ENCODE results near the gene ASTN1.
A peak's percentile ranks its signal among the peaks of the same experiment; 100 is the strongest.

Gene ASTN1

DNA sequence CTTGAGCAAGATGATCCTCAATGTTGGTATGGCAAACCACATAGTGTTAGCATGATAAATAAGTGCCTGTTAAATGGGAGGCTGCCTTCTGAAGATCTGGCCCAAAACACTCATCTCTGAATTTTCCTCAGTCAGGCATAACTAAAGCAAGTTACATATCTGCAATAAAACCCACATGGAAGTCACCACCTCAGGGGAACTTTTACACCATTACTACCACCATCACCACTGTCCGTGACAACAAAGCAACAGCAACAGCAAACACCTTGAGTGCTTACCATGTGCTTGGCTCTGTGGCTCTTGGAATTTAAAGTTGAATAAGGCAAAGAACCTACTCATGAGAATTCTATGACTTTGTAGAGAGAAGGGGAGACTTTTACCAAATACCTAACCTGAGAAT lies 233.0 kb downstream of the ASTN1 start:
- DNase-seq (ENCODE audit: low read depth in 2 of 2) = no peak

DNA sequence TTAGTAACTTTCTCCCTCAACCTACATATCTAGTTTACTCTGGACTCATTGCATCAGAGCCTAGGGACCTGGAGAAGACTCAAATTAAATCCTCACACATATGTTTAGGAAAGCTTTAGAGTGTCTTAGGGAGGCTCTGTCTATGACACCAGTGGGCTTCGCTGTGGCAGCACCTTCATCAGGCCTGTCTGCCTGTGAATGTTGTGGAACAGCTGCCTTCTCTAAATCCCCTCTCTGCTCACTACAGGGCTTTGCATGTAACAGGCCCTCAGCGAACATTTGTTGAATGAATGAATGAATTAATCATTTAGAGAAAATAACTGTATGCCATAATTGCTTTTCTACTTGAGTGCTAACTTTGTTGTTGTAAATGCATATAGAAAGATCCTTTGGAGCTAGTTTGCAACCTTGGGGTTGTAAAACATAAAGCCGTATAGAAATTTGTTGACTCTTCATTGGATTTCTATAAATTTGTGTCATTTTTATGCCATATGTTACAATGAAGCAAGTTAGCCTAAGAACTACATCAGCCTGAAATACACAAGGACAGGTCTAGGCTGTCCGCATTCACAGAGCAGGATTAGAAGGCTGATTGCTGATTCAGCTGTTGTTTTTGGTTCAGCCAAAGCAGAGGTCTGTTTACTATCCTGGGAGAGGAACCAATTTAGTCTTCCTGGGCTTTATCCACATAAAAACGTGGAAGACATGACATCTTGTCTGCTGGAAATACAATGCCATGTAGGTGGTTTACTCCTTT lies 238.0 kb downstream of the ASTN1 start:
- no peak for DNase-seq (ENCODE audit: low read depth in 2 of 2)

DNA sequence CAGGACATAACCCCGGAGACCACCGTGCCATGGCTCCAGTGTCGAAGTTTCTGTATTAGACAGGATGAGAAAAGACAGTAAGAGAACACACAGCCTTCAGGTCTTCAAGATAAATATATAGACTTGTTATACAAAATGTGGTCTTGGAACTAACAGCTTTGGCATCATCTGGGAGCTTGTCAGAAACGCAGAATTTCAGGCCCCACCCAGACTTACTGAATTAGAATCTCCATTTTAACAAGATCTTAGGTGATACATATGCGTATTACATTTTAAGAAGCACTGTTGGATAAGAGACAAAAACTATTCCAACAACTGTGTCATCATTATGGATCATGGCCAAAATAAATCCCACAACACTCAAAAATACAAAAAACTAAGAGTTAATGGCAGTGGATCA lies 239.3 kb downstream of the ASTN1 start:
- no peak for DNase-seq (ENCODE audit: low read depth in 2 of 2)

DNA sequence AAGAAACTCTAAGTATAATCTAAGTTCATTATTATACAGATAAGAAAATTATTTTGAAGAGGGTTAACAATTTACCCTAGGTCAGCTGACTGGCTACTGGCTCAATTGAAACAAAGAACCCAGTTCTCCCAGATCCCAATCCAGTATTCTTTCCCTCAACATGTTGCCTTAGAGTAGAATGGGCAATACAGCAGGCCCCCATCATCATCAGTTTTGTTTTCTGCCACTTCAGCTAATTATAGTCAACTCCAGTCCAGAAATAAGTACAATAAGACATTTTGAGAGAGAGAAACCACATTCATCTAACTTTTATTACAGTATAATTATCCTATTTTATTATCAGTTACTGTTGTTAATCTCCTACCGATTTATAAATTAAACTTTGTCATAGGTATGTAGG lies 241.2 kb downstream of the ASTN1 start:
- no peak for DNase-seq (ENCODE audit: low read depth in 2 of 2)

DNA sequence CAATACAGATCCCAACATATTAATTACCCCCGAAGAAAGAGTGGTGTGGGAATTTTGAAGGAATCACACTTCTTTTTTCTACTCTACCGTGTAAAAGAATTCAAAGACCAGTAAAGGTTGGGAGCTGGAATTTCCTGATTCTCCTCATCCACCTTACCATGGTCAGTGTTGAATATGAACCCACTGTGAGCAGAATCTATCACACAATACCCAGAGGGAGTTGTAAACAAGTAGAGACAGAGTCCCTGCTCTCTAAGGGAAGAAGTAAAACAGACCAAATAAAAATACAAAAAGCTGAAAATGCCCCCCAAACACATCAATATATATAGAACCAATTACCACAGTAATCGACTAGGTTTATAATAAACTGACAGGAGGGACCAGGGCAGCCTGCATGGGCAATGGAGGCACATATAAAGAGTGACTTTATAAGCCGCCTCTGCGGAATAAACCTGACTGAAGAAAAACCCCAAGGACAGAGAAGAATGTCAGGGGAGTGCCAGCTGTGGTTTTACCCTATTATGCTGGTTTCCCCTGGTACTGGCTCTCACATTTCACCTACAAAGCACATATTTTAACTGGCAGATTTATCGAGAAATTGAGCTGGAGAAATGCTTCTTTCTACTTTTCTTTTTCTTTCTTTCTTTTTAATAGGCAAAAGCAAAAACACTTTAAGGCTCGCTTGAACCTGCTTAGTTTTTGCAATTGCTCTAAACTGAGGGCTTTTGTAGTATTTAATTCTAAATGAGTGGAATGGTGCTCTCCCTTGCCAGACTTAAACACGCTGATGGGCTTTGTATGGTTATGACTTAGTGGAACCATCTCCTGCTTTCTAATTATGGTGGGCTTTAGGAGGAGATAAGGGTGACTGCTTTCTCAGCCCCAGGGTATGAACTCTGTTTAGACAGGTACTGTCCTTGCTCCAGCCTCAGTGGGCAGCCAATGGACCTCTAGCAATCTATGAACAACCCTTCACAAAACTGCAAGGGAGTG lies 244.8 kb downstream of the ASTN1 start:
- DNase-seq (ENCODE audit: low read depth in 2 of 2) = no peak

DNA sequence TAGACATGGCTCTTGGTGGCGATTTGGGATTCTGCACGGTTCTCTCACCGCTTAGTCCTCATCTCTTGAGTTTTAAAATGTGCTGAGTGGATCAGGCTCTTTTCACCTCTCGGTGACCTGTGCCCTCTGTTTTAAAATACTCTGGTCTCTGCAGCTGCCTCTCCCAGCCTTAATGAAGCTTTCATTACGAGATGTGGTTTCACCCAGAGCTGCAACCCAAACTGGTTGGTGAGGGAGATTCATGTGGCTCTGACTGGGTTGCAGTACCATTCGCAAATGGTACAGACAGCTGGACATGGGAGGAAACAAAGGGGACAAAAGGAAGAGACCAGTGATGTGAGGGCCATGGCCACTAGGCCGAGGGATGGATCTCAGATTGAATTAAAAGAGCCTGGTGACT lies 258.9 kb downstream of the ASTN1 start:
- no peak for DNase-seq (ENCODE audit: low read depth in 2 of 2)

DNA sequence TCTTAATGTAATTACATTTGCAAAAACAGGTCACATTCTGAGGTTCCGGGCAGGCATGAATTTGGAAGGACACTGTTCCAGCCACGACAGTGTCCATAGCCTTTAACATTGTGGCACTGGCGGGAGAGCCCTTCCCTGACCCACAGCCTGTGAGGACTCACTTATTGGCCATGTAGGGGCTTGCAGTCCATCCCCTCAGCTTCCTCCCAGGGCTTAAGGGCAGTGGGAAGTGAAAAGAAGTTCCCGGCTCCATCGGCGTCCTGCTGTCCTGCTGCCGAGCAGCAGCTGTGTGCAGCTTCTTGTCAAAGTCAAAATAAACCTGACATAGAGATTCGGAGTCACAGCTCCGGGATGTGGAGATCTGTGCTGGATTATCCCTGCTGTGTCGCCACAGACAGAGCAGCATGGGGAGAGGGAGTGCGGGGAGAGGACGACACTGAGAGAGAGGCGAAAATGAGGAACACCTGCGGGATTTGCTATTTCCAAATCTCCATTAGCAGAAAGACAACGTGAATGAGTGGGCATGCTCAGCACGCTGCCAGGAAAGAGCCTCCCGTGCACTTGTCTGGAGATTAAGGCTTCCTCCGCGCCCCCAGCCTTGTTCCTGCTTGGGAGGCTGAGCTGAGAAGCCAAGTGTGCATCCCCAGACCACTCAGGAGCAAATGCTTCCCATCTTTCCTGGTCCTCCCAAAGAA lies 260.3 kb downstream of the ASTN1 start:
- DNase-seq (ENCODE audit: low read depth in 2 of 2) = no peak

DNA sequence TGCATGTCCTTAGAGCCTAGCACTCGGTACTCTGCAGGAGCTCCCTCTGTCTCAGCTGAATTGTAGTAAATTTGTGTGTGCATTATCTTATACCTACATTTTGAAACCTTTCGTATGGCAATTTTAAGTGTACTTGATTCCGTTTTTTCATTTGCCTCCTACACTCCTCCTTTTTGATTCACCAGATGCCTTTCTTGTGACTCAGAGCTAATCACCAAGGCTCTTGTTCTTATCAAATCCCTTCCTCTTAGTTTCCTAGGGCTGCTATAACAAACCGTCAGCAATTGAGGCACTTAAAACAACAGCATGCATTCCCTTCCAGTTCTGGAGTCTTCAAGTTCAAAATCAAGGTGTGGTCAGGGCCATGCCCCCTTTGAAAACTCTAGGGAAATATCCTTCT lies 261.0 kb downstream of the ASTN1 start:
- no peak for DNase-seq (ENCODE audit: low read depth in 2 of 2)

DNA sequence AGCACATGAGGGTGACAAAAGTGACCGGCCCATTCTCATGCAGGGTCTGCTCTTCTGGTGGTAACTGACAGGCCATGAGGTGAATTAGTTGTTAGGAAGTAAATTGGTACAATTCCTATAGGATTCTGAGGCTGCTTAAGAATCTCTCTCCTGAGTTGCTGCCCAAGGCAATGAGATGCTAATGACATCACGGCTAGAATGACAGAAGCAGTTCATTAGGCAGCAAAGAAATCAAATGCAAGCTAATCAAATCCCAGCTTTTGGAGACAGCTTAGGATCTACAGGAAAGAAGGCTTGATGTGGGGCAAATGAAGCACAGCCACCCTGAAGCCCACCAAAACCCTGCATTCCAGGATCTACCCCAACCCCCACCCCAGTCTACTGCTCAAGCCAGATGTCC lies 265.2 kb downstream of the ASTN1 start:
- DNase-seq (ENCODE audit: low read depth in 2 of 2) = no peak

DNA sequence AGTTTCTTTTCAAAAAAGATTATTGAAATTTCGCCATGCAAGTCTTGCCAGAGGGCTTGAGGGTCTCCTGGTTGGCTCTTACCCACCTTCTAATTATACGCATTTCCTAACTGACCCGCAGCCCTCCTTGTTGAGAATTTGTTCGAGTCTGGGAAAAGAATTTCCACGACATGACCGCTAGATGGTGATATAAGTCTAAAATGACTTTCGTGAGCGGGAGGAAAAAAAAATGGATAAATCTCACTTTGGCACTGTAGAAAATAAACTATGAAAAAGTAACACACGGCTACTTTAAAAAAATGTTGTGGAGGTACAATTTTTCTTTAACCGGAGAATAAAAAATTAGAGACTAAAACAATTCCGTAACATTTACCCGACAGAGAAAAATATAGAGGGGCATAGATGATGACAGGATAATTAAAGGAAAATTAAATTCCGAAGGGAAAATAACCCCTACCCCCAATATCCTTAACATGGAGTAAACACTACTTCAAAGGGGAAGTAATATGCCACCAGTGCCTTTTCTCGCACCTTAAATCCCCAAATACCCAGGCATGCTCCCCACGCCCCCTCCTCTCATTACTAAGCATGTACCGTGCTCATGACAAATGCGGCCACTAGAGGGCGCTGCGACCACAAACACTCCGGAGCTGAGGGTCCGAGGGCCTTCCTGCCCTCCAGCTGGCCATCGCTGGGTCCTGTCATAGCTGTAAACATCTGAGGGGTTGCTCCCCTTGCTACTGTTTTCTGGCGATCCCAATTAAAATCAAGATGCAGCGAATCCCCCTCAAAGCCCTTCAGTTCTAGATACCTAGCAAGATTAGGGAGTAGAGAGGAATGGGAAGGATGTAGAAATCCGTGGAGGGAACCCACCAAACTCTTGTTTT lies 266.9 kb downstream of the ASTN1 start:
- peak; percentile 16 to 51 for DNase-seq (ENCODE audit: low read depth in 2 of 2)

DNA sequence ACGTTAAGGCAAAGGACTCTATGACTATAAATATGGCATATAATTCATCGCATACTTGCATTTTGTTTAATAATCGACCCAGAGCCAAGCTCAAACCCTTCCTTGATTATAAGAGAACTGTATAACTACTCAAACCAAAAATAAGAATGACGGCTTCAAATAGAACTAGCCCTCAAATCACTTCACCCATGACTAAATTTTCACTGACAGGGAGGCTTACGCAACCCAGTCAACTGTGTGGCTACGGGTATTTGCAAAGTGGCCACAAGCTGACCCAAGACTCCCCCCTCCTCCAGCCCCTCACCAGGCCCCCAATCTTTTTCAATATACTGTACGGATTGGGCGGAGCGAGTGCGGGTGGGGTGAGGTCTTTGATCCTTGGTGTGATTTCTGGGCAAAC lies 268.3 kb downstream of the ASTN1 start:
- no peak for DNase-seq (ENCODE audit: low read depth in 2 of 2)

DNA sequence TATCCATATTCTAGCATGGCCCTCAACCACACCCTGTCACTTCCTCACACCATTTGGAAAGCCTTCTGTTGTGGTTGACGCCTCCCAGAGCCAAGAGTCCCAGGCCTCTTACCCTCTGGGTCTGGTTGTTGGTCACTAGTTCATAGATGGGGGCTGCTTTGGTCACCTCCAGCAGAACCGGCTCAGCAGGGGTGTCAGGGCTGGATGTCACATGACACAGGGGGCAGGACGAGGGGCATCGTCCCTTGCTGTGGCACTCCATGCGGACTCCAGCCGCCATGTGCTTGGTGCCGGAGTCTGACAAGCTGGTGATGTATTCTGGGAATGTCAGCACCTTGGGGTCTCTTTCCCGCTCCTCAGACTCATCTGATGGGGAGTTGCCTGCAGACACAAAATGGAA lies 270.1 kb downstream of the ASTN1 start:
- DNase-seq (ENCODE audit: low read depth in 2 of 2) = no peak

DNA sequence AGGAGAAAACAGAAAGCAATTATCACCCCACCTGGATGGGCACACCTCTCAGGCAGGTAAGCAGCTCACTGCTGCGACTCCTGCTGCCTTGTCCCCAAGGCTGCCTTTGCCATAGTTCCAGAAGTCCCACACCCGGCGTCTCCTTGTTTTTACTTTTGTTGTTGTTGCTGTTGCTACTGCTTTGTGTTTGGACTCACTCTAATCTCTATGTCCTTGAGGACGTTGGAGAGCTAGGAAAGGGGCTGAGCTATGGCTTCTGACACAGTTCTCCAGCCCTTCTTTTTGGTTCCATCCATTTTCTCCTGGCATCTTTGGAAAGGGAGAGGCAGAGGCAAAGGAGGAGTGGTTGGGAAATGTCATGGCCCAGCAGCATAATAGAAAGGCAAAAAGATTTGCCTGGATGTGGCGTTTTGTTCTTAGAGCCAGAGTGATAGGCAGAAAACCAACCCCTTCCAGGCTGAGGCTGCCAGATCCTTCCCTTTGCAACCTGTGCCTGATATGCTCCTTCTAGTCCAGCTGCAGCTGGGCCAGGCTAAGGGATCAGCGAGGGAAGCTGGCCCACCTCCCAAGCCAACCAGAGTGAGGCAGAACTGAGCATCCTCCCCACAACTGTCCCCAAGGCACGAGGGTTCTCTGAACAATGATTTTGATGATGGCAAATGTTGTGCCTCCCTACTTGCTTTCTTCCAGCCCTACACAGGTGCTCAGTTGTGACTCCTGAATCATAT lies 270.7 kb downstream of the ASTN1 start:
- no peak for DNase-seq (ENCODE audit: low read depth in 2 of 2)

DNA sequence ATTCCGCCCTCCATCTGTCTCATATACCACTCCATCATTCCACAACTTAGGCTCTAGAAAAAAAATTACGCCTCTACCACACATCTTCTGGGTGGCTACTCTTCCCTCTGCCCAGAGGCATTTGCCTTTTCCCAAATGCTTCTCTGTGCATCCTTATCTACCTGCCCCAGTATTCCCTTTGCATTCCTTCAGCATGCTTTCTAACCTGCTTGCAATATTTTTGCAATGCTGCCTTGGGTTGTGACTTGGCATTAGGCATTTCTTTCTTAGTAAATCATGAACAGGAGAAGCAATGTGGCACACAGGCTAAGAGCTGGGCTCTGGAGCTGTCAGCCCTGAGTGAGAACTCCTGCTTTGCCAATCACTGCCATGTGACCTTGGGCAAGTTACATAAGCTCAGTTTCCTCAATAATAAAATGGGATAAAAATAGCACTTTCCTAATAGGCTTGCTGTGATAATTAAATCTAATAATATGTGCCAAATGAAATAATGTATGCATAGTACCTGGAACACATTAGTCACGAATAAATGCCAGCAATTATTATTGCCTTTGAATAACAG lies 276.0 kb downstream of the ASTN1 start:
- DNase-seq (ENCODE audit: low read depth in 2 of 2) = no peak

DNA sequence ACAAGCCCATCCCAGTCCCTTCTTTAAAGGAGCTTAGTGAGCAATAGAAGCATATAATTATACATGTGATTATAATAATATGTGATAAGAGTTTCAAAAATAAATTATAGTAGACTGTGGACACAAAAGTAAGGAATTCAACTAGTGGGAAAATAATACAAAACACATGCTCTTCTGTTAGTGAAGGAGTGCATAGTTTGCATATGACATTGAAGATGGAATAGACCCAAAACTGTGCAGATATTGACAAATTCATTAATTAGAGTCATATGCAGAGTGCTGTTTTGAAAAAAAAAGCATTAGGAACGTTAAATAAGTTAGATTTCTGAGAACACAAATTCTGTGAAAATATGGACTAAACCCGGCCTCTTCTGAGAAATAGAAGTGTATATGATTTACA lies 278.8 kb downstream of the ASTN1 start:
- DNase-seq (ENCODE audit: low read depth in 2 of 2) = no peak

DNA sequence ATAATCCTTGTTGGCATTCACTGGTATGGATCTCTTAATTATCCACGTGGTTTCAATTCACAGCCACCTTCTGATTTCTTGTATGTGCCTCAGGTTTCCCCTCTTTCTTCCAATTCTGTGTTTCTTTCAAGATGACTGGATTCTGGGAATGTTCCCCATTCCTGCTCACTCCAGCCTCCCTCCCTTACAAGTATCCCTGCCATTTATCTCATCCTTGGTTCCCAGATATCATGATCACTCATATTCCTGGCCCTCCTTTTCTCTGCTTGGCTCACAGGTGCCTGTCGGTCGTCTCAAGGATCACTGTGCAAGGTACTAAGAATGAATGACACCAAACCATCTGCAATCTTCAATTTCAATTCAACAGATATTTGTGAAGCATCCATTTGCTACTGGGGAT lies 279.2 kb downstream of the ASTN1 start:
- no peak for DNase-seq (ENCODE audit: low read depth in 2 of 2)

DNA sequence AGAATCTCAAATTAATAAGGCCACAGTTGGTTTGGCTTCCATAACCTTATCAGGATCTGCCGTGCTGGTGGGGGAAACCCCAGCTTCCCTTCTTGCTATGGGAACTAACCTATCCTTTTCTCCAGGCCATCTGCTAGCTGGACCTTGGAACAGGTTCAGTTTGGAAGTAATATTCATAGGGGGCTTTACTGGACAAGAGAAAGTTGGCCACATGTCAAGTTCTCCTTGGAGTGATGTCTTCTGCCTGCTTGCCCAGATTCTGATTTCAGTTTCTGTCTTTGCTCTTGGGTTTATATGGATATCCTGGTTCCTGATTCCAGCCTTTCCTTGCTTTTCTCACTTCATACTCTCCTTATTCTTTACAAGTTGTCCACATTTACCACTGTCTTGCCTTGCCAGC lies 279.6 kb downstream of the ASTN1 start:
- no peak for DNase-seq (ENCODE audit: low read depth in 2 of 2)

DNA sequence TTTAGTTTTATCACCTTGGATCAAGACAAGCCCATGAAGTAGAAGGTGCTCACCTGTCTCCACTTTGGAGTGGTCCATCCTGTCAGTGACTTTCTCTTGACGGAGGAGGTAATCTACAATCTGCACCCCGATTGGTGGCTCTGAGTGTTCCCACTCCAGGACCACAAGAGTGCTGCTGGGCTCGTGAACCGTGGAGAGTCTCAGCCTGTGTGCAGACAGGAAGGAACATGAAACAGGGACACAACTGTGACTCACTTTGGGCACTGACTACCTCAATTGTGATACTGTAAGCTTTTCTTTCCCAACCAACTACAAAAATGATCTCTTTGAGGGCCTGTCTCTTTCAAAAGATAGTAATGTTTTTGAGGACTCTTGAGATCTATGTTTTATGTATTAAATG lies 280.2 kb downstream of the ASTN1 start:
- DNase-seq (ENCODE audit: low read depth in 2 of 2) = no peak

DNA sequence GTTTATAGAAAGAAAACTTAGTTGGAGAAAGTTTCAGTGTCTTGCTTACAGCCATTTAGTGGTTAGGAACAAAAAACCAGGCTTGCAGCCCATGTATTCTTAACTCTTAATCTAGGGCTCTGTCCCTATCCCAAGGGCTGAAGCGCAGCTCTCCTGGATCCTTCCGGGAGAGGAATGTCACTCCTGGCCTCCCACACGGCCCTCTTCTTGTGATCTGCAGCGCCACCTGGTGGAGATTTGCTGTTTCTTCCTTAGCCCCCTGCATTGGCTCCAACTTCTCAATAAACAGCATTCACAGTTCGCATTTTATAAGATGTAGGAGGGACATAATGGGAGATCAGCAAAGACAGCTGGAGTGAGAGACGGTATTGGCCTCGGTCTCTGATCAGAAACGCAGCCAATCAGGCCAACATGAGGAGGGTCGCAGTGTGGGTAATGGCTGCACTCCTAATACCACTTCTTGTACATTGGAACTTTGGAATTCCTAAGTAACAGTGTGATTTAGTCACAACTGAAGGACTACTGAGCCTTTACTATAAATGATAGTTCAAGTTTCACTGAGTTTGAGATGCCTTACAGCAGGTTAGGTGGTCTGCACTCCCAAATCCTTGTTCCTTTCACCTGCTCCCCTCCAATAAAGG lies 283.4 kb downstream of the ASTN1 start:
- DNase-seq (ENCODE audit: low read depth in 2 of 2) = peak; percentile 30 to 42
